Measurements from ENCODE around the gene RAB3D.
A peak's percentile ranks its signal among the peaks of the same experiment; 100 is the strongest.

RAB3D gene

DNA sequence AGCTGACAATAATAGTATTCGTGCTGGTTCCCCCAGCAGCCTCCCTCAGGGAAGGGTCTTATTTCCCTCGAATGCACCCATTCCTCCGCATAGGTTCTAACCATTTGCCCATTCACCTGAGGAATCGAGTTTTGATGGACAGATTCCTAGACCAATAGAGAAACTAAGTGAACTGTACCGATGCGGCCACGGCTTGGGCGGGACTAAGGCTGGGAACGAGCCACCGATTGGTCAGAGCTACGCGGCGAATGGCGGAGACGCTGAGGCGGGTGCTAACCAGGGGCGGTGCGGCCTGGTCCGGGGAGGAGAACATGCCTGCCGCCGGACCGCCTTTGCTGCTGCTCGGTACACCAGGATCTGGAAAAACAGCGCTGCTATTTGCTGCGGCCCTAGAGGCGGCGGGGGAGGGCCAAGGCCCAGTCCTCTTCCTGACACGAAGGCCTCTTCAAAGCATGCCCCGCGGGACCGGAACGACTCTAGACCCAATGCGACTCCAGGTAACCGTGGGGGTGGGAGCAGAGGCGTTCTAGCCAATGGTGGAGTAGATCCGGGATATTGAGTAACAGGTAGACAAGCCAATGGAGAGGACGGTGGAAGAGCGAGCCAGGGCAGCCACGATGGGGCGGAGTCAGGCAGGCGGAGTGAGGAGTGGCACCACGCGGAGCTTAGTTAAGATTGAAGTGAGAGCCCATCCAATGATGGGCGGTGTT lies 35.1 kb upstream of the RAB3D start, which contains the start of gene SWSAP1:
TSS of gene SWSAP1 (plus strand) at position 234 of the 710 bp plus-strand sequence. CDS start at position 249, 15 bp downstream.
- Histone ChIP-seq H4K20me1 (ENCODE audit: low read depth, low read length) (no peaks in the 10 kb centered on the region), H2AFZ (ENCODE audit: low read depth, low read length, severe bottlenecking) (peak within 1 kb of the TSS; percentile 72), H3K79me2 (ENCODE audit: insufficient read depth, low read length) (peaks cover 9% of the 10 kb centered on the region; the same call in 1 of the 2 replicates), H3F3A (ENCODE audit: insufficient read depth) (peaks cover 20% of the 10 kb centered on the region), H3K36me3 (ENCODE audit: low read length) (no peaks in the 10 kb centered on the region), H3K9ac (ENCODE audit: low read length) (peak within 1 kb of the TSS; percentile 69), H3K27me3 (ENCODE audit: low read length) (no peaks in the 10 kb centered on the region), H3K4me3 (ENCODE audit: insufficient read depth, low read length, poor library complexity, severe bottlenecking) (peak within 1 kb of the TSS; percentile 62), H3K4me2 (ENCODE audit: low read depth, low read length, poor library complexity, severe bottlenecking) (peak within 1 kb of the TSS; percentile 81), H3K27ac (ENCODE audit: low read depth, low read length) (peak within 1 kb of the TSS; percentile 81), H3K9me3 (ENCODE audit: insufficient read depth, low read length) (no peaks in the 10 kb centered on the region), H3K9me2 (replicated peaks; ENCODE audit: insufficient read depth, low read length) (no peaks in the 10 kb centered on the region)
- no peak for TF ChIP-seq EZH2phosphoT487 (conservative IDR thresholded peaks at IDR 0.05; ENCODE audit: low read length)
- TF ChIP-seq, protein P1, sequence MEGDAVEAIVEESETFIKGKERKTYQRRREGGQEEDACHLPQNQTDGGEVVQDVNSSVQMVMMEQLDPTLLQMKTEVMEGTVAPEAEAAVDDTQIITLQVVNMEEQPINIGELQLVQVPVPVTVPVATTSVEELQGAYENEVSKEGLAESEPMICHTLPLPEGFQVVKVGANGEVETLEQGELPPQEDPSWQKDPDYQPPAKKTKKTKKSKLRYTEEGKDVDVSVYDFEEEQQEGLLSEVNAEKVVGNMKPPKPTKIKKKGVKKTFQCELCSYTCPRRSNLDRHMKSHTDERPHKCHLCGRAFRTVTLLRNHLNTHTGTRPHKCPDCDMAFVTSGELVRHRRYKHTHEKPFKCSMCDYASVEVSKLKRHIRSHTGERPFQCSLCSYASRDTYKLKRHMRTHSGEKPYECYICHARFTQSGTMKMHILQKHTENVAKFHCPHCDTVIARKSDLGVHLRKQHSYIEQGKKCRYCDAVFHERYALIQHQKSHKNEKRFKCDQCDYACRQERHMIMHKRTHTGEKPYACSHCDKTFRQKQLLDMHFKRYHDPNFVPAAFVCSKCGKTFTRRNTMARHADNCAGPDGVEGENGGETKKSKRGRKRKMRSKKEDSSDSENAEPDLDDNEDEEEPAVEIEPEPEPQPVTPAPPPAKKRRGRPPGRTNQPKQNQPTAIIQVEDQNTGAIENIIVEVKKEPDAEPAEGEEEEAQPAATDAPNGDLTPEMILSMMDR (IDR thresholded peaks at IDR 0.05; ENCODE audit: insufficient read depth, low read length, poor library complexity, severe bottlenecking), result no peak

DNA sequence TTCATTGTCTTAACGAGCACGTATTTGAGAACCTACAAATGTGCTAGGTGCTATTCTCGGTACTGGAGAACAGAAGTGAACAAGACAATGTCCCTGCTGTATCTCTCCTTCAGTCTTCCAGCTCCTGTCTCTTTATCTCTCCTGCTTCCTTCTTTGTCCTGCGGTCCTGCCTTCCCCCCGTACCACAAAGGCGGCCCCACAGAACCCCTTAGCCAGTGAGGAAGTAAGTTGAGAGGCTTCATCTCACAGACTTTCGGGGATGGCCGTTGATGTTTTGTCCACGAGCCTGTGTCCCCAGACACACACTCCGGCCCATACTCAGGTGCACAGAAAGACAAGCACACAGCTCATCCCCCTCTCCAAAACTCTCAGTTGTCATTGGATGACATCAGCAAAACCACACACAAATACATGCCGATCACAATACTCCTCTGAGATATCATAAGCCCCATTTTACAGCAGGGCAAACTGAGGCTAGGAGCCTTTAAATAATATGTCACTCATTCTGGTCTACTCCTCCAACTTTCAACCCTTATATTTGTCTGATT lies 34.5 kb upstream of the RAB3D start:
- Histone ChIP-seq H2AFZ (ENCODE audit: low read depth, low read length, severe bottlenecking) (peak overlapping the region; percentile 72), H3K9me2 (replicated peaks; ENCODE audit: insufficient read depth, low read length) (no peaks in the 10 kb centered on the region), H3K79me2 (ENCODE audit: insufficient read depth, low read length) (peaks cover 9% of the 10 kb centered on the region; the same call in 1 of the 2 replicates), H3K4me3 (ENCODE audit: insufficient read depth, low read length, poor library complexity, severe bottlenecking) (peak overlapping the region; percentile 62), H4K20me1 (ENCODE audit: low read depth, low read length) (no peaks in the 10 kb centered on the region), H3F3A (ENCODE audit: insufficient read depth) (peaks cover 18% of the 10 kb centered on the region), H3K27ac (ENCODE audit: low read depth, low read length) (peak overlapping the region; percentile 17; the same call in 1 of the 2 replicates), H3K36me3 (ENCODE audit: low read length) (no peaks in the 10 kb centered on the region), H3K27me3 (ENCODE audit: low read length) (no peaks in the 10 kb centered on the region), H3K4me2 (ENCODE audit: low read depth, low read length, poor library complexity, severe bottlenecking) (peak overlapping the region; percentile 81), H3K9me3 (ENCODE audit: insufficient read depth, low read length) (no peaks in the 10 kb centered on the region), H3K9ac (ENCODE audit: low read length) (peak overlapping the region; percentile 69)
- TF ChIP-seq EZH2phosphoT487 (conservative IDR thresholded peaks at IDR 0.05; ENCODE audit: low read length), result no peak
- TF ChIP-seq, protein P1 (IDR thresholded peaks at IDR 0.05; ENCODE audit: insufficient read depth, low read length, poor library complexity, severe bottlenecking), result no peak

DNA sequence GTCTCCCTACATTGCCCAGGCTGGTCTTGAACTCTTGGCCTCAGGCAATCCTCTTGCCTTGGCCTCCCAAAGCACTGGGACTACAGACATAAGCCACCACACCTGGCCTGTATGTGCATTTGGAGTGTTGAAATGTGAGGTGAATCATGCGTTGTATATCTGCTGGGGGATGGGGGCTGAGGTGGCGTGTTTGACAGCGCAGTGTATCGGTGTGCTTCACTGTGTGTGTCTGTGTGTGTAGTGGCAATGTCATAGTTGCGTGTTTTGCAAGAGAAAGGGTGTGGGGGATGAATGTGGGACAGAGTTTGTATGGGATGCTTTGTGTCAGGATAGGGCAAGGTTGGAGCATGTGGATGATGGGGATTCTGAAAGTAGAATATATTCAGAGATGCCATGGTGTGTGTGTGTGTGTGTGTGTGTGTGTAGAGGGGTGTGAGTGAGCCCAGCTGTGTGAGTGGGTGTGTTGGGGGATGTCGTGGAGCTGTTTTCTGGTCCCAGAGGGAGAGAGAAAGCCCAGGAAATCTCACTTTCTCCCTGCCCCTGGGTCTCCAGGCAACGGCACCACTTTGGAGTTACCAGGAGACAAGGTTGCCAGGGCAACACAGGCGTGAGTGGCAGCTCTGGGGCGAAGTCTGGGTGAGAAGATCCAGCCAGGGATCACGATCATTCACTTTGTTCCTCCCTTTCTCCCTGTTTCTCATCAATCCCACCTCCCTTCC lies 33.9 kb upstream of the RAB3D start:
- Histone ChIP-seq H3K79me2 (ENCODE audit: insufficient read depth, low read length) (peaks cover 9% of the 10 kb centered on the region; the same call in 1 of the 2 replicates), H3K4me3 (ENCODE audit: insufficient read depth, low read length, poor library complexity, severe bottlenecking) (peak overlapping the region; percentile 62), H4K20me1 (ENCODE audit: low read depth, low read length) (no peaks in the 10 kb centered on the region), H2AFZ (ENCODE audit: low read depth, low read length, severe bottlenecking) (peak overlapping the region; percentile 72), H3K9ac (ENCODE audit: low read length) (peak overlapping the region; percentile 69), H3K27me3 (ENCODE audit: low read length) (no peaks in the 10 kb centered on the region), H3F3A (ENCODE audit: insufficient read depth) (peaks cover 11% of the 10 kb centered on the region), H3K36me3 (ENCODE audit: low read length) (no peaks in the 10 kb centered on the region), H3K27ac (ENCODE audit: low read depth, low read length) (no peak overlapping the region), H3K9me2 (replicated peaks; ENCODE audit: insufficient read depth, low read length) (no peaks in the 10 kb centered on the region), H3K9me3 (ENCODE audit: insufficient read depth, low read length) (no peaks in the 10 kb centered on the region), H3K4me2 (ENCODE audit: low read depth, low read length, poor library complexity, severe bottlenecking) (peak overlapping the region; percentile 81)
- TF ChIP-seq EZH2phosphoT487 (conservative IDR thresholded peaks at IDR 0.05; ENCODE audit: low read length), result no peak
- TF ChIP-seq, protein P1 (IDR thresholded peaks at IDR 0.05; ENCODE audit: insufficient read depth, low read length, poor library complexity, severe bottlenecking), result no peak

Measured in SU-DHL-6 (cell line).